Measurements from ENCODE around the gene NID2.
A peak's percentile ranks its signal among the peaks of the same experiment; 100 is the strongest.

The NID2 gene

DNA sequence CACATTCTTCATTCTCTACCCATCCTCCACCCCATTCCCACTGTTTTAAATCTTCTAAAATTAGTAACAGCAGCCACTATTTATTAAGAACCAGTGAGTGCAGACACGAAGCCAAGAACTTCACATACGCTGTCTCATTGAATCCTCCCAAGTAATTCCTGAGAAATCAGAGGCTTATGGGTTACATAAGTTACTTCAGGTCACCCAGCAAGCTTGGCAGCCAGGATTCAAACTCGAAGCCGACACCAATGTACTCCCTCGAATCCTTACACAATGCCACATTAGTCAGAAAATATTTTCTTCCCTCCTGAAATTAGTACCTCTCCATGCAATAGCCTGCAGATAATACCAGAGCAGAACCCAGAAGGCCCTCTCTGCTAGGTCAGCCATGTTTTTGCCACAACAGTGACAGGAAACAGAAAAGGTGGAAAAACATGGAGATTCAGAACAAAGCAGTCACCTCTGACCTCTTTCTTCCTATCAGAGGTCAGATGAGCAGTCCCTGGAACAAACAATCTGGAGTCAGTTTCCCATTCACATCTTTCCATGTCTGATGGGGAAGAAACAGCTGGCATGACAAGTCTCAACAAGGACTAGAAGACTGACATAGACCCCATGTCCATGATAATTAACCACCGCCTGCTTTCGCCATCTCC lies 16.4 kb downstream of the NID2 start:
- DNase-seq (ENCODE audit: low read depth in 3 of 3), result no peak

DNA sequence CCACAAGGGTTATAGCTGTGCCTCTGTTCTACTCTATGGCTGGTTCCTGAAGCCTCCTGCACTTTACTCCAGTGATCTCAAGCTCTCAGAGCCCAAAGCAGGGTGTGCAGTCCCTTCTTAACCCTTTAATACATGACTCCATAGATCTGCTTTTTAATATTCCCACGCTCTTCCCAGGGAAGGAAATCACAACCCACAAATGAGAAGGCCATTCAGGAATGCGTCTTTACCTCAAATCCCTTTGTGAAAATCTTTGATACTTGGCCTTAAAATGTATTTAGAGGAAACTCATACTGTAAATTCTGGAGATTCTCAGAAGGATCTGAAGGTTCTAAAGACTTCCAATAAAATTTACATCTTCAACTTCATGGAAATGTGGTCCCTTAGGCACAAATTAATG lies 17.0 kb downstream of the NID2 start:
- DNase-seq (ENCODE audit: low read depth in 3 of 3), result no peak

DNA sequence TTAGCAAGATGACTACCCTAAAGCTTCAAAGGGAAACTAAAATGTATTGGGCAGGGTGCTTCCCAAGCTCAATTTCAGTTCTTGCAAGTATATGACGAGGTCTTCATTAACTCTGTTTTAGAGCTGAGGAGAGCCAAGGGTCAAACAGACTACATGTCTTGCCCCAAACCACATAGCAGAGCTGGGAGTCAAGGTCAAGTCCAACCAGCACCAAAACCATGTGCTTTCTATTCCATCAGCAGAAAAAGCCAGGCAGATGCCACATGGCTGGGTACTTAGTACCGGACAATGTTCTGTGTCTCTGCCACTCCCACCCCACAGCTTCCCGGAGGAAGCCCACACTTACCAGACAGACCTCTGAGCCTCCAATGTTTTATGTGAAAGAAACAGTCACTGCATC lies 17.6 kb downstream of the NID2 start:
- no peak for DNase-seq (ENCODE audit: low read depth in 3 of 3)

DNA sequence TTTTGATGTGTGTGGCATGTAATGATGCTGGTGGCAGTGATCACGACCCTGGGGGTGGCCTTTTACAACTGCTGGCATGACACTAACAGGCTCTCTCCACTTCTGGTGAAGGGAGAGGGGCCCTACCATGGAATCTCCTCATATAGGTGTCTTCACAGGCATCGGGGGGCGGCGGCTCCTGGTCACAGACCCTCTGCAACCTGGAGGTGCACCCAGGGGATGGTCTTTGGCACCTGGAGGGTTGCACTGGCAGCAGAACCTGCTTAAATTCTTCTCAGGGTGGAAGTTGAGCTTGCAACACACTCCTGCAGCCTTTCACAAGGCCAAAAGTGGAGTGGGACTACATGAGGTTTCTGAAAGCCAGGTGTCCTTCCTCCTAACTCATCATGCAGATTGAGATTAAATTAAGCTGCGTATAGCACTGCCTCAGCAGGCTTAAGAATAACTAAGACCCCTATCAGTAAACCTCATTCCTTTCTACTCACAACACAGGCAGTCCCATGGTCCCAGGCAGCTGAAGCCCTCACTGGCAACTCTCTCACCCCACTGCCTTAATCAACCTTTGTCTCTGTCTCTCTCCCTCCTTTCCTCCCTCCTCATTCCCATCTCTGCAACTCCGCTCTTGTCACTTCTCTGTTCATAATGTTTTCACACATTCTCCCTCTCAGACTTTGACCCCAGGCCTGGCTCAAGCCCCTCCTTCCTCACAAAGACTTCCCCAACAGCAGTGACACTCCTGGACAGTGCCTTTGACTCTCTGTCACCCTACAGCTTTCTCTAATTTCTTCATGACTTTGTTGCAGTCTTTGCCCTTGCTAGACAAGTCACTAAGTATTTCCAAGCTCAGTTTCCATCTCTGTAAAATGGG lies 18.9 kb downstream of the NID2 start:
- DNase-seq (ENCODE audit: low read depth in 3 of 3), result no peak

DNA sequence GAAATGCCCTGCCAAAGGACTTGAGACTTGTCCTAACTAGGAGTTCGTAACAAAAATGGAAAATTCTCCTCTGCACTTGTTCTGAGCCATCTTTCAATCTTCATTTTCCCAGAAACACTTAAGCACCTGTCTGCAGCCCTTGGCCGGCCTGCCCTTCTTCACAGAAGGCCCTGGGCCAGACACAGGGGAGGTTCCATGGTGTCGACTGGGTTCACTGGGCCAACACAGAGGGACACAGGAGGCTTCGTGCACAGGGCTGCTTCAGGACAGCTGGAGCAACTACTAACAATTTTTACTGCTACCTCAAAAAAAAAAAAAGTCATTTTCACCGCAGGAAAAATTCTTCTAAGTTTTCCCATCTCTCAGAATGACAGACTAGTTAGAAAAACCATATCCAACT lies 19.6 kb downstream of the NID2 start:
- DNase-seq (ENCODE audit: low read depth in 3 of 3), result no peak

DNA sequence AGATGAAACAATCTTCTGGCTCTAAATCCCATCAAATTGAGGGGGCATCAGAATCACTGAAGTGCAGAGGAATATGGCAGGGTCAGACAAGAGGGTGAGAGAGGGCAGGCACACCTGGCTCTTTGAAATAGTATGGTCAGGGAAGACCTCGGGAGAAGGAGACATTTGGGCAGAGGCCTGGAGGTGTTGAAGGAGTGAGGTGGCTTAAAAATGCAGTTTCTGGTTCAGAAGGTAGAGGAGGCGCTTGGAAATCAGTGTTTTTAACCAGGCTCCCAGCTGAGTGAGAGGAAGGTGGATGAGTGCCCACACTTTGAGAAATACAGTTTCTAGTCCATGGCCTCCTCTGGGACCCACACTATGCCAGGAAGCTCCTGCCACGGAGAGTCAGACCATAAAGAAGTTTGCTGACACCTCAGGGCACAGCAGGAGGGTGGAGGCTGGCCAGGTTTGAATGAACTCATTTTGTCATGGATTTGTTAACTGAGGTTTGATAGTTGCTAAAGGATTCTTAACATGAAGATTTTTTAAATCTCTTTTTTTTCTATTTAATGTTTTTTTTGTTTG lies 20.1 kb downstream of the NID2 start:
- no peak for DNase-seq (ENCODE audit: low read depth in 3 of 3)

DNA sequence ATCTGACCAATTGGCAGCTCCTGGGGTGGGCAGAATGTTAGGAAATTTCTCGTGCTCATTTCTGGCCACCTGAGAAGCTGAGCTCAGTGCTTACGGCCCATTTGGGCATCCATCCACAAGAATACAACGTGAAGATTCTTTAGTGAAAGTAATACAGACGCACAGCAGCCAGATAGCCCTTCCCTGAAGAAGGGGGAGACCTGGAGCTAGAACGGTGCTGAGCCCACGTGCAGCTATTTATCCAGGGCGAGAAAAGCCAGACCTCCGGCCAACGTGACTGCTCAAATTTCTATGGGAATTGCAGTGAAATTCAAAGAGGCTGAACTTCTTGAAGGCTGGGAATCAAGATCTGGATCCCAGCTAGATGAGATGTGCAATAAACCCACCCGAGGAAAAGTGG lies 20.7 kb downstream of the NID2 start:
- no peak for DNase-seq (ENCODE audit: low read depth in 3 of 3)

DNA sequence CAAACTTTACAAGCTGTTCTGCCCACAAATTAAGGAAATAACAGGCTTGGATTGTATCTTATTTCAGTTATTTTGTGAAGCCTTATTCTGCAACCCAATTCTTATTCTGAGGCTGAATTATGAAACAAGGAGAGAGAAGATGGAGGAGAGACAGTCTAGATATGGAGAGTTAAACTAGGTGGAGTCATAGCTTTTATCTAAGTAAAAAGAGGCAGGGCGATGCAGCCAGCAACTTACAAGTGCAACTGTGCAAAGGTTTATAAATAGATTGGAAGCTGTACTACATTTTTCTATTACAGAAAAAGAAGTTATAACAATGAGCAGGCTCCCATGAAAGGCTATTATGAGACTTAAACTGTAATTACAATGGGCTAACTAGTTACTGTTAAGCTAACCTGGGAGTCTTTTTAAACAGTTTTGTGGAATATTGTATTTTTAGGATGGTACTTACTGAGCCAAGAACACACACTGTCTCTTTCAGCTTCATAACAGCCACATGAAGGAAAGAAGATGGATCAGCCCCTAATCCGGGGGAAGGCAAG lies 22.4 kb downstream of the NID2 start:
- DNase-seq (ENCODE audit: low read depth in 3 of 3), result no peak

DNA sequence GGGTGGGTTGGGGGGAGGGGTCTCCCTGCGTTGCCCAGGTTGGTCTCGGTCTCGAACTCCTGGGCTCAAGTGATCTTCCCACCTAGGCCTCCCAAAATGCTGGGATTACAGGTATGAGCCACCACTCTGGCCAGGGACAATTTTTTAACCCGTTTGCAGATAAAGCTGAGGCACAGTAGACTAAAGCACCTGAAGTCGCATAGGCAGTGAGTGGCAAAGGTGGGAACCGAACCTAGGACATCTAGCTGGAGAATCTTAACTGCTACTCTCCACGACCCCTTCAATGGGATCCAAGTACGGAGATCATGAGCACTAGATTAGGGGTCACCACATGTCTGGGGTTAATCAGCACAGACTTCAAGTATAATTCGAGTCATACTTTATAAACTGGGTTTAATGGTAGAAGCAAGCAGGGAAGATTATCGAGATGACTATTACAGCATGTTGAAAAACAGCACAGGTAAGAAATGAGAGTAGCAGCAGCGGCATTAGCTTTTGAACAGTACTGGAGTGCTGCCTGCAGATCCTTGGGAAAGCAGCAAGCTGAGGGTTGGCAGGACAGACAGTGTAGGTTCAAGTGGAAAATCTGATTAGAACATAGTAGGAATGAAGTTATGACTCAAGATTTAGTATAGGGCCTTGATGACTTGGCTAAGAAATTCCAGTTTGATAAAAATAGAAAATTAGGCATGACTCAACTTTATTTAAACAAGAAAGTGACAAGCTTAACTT lies 23.9 kb downstream of the NID2 start:
- no peak for DNase-seq (ENCODE audit: low read depth in 3 of 3)

DNA sequence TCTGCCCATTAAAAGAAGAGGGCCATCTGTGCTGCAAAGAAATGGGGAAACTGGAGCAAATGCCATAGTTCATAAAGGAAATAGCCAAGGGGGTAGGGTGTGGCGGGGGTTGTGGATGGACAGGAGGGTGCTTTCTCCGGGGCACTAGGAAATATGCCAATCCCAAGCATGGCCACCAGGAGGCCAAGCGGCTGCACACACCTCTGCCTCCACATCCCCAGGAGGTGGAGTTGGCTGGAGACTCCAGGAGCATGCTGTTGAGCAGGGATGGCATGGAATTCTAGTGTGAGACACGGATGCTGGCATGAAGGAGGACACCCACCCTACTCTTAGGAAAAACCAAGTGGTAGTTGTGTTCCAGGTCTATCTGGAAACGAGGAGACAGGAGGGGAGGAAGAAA lies 25.2 kb downstream of the NID2 start:
- DNase-seq (ENCODE audit: low read depth in 3 of 3), result peak in 2 of 3 donors; percentile 10 to 28

DNA sequence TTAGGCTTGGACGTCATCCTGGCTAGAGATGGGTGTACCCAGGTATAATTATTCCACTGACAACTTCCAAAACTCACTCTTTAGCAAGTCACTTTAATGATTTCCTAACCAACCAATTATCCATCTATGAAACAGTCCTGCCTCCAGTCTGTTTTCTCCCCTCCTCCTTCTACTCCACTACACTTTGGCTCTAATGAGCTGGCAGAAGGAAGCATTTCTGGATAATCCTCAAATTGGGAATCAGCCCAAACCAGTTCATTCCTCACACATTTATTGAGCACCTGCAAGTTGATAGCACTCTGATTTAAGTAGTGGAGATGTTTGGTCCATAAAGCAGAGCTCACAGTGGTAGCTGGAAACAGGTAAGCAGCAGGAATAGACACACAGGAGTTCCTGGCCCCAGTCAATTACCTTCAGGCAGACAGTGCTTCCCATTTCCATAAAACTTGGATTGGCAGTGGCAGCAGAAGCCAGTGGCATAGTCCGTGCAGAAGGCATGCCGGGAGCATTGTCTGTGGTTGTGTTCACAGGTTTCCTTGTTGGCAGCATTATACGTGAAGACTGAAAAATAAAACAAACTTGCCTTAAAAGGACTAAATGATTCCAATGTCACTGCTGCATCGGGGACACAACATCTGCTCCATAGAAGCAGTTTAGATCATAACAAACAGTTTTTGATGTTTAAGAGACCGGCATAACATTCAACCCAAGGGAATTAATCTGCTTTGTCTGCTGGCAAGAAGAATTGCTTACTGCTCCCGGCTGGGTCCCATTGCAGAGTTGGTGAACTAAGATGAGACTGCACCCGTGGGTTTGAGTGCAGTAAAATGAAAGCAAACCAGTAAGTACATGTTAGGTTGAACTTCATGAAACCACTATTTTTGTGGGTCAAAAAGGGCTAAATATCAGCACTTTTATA lies 26.2 kb downstream of the NID2 start:
- DNase-seq (ENCODE audit: low read depth in 3 of 3), result no peak

DNA sequence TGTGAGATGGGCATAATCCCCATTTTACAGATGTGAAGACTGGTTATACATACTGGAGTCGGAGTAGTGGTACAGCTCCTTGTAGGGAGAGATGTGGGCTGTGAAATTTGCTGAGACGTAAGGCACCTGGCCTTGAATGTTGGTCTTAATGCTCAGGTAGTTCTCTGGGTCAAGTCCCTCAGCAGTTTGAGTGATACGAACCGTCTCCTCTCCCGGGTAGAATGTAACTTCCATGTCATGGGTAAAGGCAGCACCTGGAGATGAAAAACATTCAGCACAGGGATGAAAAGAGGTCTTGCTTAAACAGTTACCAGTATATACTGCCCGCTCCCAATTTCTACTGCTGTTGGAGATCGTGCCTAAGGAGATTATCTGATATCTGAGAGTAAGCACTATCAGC lies 28.3 kb downstream of the NID2 start:
- no peak for DNase-seq (ENCODE audit: low read depth in 3 of 3)

DNA sequence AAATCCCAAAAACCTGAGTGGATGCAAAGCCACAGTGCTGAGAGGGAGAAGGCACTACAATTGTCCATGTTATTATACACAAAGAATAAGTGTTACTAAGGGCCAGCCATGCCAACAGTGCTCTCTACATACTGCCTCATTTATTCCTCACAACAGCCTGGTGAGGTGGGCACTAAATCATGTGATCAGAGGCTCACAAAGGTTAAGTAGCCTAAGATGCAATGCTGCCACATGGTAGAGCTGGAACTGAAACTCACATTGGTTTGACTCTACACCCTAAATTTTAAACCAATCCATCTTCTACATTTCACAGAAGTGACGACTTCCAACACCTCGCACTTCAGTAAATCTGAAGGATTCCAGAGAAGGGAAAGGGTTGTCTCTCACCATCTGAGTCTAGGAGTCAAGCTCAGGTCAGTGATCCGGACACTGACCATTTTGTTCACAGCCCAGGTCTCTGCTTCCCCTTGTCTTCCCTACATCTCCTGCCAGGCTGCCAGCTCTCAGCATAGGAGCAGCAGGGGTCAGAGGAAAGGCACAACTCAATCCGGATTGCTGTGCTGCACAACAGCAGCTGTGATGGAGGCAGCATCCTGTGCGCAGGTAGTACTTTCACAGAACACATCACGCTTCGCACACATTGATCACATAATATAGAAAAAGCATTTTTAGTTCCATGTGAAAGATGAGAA lies 29.6 kb downstream of the NID2 start:
- no peak for DNase-seq (ENCODE audit: low read depth in 3 of 3)

DNA sequence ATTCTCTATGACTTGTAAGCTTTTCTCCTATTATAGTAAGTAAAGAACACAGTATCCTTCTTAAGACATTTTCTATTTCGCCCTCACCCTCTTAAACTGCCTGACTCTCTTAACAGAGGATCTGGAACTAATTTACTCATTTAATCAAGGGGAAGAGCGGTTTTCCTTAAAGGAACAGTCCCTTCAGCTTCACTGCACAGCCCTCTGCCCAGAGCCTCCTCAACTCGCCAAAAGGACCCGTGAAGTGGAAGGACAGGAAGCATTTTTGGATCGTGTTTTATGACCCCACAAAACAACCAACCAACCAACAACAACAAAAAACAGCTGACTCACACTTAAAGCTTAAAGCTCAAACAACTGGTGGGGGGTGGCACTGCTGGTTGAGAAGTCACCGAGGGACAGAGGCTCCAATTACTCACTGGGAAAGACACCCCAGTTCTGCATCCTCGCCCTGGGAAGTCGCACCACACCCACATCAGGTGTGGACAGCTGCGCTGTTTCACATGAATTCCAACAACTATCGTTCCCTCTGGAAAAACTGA lies 35.7 kb downstream of the NID2 start:
- no peak for DNase-seq (ENCODE audit: low read depth in 3 of 3)

DNA sequence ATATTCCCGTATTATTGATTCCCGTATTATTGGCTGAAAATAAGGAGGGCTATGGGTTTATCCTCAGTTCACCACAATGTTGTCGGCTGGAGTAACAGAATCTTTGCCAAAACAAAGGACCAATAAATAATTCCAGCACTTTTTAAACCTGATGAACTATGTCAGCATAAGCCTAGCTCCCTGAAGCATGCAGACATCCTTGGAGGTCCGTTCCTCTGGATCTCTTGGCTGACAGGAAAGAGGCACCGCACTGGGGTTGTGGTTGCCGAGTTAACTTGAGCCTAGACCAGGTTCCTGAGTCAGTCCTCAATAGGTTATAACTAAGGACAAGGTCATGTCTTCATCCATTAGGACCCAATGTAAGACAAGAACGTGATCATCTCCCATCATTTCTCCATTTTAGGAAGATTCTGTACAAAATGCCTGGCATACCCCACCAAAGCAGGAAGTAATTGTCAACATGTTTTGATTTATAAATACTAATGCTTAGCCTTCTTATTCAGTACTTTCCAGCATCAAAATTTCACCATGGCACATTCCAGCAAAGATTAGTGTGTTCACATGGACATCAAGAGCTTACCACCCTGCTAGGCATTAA lies 36.6 kb downstream of the NID2 start:
- DNase-seq (ENCODE audit: low read depth in 3 of 3), result no peak

DNA sequence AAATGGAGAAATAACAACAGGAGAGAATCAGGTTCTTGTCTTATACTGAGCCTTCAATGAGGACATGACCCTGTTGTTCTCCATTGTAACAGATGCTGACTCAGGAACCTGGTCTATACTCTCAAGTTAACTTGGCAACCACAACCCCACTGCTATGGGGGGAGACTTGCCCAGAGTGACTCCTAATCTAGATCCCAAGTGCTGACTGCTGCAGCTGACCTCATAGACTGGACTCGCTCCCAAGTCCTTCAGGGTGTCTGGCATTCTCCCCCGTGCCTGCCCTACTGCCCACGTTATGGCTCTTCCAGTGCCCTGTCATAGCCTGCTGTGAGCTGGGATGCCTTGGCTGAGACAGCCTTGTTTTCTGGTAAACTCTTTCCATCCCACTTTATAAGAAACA lies 37.1 kb downstream of the NID2 start:
- DNase-seq (ENCODE audit: low read depth in 3 of 3), result no peak

DNA sequence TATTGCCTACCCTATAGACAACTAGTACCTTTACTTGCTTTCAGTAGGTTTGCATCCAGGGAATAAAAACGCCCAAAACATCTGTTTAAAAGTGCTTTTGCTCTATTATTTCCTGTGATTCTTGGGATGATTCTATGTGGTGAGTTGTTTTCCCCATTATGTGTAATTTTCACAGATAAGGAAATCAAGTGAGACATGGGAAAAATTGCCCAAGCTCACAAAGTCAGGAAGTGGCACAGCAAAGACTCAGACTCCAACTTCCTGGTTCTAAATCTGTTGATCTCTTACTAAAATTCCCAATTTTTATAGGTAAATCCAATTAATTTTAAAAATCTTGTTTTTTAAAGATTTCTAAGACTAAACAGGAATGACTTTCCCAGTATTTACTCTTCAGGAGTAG lies 39.0 kb downstream of the NID2 start:
- DNase-seq (ENCODE audit: low read depth in 3 of 3), result no peak

DNA sequence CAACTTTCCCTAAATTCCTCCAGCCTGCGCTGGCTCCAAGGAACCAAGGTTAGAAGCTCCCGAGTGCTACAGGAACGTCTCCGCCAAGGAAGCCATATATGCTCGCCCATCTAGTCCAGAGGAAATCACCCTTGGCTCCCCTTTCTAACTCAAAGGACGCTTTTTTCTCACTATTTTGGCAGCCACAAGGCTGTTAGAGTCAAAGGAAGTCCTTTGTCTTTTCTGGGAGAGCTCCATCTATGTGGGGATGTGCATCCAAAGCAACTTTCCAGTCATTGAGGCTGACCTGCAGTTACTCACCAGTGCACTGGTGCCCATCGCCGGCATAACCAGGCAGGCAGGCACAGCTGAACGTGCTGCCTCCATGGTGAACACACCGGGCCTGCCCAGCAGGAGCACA lies 42.0 kb downstream of the NID2 start:
- no peak for DNase-seq (ENCODE audit: low read depth in 3 of 3)

DNA sequence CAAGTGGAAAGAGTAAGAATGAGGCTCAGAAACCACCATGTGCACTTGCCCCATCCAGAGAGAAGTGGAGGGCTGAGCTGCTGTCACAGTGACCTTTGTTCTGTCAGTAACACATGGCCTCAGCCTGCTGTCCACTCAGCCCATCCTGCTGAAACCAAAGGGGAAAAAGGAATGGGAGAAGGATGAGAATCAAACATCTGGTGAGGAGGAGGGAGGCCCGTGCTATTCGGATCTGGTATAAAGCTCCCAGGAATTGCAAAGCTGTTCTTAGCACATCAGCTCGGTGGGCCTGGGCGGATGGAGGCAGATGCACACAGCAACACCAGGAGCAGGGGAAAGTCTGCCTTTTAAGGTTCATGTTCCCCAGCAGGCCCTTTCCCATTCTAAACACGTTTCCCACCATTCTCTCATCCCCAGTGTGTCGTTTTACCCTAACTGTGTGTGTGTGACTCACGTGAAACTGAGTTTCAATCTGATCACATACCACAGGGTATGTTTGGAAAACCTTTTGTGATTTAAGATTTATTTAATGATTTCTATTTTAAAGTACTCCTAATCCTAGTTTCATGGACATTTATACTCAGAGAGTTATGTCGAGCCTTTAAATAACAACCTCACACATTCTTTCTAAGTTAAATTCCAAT lies 42.7 kb downstream of the NID2 start:
- no peak for DNase-seq (ENCODE audit: low read depth in 3 of 3)
